NCI-H2196 (cell line): ENCODE results near the gene ANKRD55.
A peak's percentile ranks its signal among the peaks of the same experiment; 100 is the strongest.
"Not testable (repeated sequence)": the region's sequence is repeated elsewhere in the genome, so short reads cannot be mapped to it uniquely, and the experiment has no call there.

Experiments
- DNase-seq: peaks from one replicate; lab custom pipeline; 2025; ENCODE audit not compliant: unreplicated experiment; lab: John Stamatoyannopoulos, UW

The ANKRD55 gene

GRCh38 chr5:56233230-56233629 lies at the start of gene ANKRD55:
ANKRD55 (minus strand) TSS chr5:56233330; CDS start chr5:56232913, 417 bp downstream.
- peak; percentile 2 for DNase-seq

DNA sequence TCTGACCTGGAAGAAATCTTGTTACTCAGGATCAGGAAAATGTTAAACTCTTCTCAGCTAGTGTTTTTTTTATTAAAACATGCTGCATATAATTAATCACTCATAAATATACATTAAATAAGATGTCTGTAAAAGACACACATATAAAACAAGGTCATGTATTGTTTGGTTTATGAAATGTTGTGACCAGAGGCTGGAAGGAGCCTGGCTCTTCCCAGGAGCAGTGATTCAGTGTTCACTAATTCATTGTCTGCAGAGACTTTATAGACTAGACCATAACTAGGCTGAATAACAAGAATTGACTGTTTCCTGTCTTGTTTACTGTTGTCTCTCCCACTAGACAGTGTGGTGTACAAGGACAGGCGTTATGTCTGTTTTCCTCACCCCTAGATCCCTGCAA lies 49.1 kb upstream of the ANKRD55 start:
- no peak for DNase-seq

GRCh38 chr5:56281489-56282165 lies 48.5 kb upstream of the ANKRD55 start:
- no peak for DNase-seq

DNA sequence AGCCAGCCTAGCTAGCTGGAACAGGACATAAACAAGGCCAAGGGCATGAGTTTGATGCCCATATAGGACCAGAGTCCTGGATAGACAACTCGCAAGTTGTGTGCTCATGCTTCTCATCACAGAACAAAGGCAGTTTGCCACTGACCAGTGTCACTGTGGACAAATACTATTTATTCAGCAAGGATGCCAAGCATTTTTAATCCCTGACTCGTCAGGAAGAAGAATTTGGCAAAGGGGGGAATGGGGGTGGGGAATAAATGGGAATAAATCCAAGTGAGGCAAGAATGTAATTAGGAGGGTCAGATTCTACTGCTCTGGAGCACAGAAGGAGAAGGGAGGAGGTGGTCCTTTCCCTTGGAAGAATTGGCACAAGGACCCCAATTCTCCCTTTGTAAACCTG lies 46.8 kb upstream of the ANKRD55 start:
- no peak for DNase-seq

GRCh38 chr5:56279291-56279690 lies 46.2 kb upstream of the ANKRD55 start:
- DNase-seq: no peak

DNA sequence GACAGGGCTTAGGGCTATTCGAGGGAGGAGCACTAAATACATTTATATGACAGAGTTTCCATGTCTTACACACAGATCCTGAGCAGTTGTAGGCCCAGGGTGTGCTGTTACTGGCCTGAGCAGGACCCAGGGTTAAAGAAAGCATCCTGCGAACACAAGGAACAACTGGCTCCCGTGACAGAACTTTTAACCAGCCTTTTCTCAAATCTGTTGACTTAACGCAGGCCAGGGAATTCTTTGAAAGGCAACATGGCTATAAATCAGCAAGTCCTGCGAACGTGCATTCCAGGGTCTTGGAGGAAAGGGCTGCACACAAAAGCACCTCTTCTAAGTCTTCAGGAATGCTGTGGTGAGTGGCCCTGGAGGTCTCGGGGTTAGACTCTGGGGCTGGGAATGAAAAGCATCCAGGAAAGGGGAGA lies 45.2 kb upstream of the ANKRD55 start:
- no peak for DNase-seq

GRCh38 chr5:56277573-56277972 lies 44.4 kb upstream of the ANKRD55 start:
- DNase-seq: no peak

- no peak for DNase-seq
These were observed 40.3 kb upstream of the ANKRD55 start for GRCh38 chr5:56273376-56273955.

- DNase-seq: no peak
These were observed 39.6 kb upstream of the ANKRD55 start for GRCh38 chr5:56272765-56273164.

DNA sequence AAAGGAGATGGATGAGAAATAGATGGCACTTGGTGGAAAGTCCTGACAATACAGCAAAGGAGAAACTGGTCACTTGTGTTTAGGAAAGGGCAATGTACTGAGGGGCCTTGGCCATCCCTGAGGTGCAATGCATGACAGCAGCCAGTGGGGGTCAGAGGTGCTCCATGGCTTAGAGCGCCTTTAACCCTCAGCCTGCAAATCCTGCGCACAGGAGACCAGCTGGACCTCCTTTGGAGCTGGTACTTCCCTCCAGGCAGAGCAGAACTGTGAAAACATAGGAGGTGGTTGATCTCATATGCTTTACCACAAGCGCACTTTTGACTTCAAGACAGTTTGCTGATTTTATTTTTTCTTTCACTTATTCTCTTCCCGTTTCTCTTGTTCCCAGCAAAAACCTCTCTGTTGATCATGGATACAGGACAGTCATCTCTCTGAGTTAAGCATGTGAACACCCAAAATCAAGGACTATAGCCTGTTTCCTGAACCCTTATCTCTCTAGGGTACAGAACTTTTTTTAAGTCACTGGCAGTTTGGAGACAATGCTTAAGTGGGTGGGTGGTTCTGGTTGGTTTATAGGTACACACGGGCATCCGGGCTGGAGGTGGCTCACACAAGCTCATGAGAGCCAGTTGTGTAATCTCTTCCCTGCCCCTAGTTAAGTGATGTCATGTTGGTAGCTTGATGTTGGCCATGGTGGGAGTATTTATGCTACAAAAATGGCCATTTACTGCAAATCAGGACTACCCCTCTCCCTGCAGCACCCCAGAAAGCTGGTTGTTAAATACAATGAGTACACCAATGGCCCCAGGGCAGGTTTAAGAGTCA lies 37.6 kb upstream of the ANKRD55 start:
- DNase-seq: peak; percentile 46

- DNase-seq: no peak
These were observed 36.9 kb upstream of the ANKRD55 start for GRCh38 chr5:56270058-56270457.

GRCh38 chr5:56269216-56269927 lies 36.2 kb upstream of the ANKRD55 start:
- peak; percentile 26 for DNase-seq

- DNase-seq: not testable (repeated sequence)
These were observed 35.6 kb upstream of the ANKRD55 start for GRCh38 chr5:56268707-56269106.

DNA sequence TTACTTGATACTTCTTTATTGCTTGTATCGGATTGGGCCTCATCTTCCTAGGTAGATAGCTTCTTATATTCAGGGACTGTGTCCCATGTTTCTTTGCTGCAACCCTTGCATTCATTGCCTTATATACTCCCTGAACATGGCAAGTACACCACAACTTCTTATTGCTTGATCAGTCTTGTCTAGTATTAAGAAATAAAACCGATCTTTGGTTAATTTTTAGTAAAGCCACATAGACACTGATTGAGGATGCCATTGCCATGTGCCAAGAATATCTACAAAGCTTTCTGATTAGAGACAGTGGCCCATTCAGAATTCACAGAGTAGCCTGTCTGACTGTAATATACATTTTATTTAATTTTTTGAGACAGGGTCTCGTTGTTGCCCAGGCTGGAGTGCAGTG lies 34.7 kb upstream of the ANKRD55 start:
- no peak for DNase-seq

DNA sequence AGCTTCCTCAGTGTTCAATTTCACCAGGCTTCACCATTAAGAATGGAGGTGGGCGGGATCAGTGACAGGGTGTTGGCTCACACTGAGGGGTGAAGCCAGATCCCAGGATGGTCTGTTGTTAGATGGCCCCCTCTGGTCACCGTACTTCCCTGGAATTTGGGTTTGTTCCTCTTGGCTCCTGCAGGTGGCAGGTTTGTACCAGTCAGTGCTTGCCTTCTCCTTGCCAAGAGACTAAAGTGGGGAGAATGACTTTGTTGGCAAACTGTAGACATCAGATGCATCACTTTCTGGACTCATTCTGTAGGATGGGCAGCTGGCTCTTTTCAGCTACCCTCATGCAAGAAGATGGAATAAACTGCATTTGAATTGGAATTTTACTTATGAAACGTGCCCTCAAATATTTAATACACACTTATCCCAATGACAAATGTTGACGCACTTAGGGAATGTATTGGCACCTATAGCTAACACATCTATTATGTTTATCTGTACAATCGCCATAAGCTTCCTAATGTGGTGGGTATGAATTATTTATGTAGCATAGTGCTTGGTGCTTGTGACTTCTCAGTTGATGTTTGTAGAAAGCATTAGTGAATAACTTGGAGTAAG lies 31.4 kb upstream of the ANKRD55 start:
- DNase-seq: no peak

DNA sequence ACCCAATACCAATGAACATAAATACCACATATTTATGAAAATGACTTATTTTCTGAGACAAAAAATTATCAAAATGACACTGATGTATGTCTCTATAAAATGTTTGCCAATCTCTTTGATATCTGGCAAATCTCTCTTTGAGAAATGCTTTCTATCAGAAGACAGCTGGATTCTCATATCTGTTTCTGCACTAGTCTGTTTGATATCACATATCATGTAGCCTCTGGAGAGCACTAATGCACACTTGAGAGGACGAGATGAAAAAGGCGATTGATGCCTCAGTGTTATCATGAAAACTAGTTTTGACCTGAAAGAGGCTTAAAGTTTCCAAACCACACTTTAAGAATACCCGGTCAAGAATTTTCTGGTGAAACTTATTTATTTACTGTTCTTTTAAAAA lies 29.1 kb upstream of the ANKRD55 start:
- DNase-seq: no peak

DNA sequence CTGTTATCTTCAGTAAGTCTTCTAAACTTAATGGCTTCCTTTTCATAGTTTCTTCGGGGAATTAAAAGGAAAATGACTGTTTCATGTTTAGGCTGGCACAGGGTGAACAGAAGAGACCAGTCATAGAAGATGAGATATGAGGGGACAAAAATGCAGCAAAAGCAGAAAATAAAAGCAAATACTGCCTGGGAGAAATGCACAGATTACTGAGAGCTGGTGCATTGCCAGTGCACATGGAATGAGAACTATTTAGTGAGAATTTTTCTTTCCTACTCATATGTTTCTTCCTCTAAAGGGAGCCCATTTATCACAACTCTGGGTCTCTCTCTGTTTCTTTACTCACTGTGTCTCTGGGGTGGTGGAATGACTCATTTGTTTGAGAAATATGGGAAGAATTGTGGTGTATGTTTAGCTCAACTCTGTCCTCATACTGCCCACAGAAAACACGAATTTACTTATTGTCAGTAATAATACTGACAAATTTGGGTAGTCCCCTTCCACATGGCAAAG lies 25.9 kb upstream of the ANKRD55 start:
- DNase-seq: no peak

DNA sequence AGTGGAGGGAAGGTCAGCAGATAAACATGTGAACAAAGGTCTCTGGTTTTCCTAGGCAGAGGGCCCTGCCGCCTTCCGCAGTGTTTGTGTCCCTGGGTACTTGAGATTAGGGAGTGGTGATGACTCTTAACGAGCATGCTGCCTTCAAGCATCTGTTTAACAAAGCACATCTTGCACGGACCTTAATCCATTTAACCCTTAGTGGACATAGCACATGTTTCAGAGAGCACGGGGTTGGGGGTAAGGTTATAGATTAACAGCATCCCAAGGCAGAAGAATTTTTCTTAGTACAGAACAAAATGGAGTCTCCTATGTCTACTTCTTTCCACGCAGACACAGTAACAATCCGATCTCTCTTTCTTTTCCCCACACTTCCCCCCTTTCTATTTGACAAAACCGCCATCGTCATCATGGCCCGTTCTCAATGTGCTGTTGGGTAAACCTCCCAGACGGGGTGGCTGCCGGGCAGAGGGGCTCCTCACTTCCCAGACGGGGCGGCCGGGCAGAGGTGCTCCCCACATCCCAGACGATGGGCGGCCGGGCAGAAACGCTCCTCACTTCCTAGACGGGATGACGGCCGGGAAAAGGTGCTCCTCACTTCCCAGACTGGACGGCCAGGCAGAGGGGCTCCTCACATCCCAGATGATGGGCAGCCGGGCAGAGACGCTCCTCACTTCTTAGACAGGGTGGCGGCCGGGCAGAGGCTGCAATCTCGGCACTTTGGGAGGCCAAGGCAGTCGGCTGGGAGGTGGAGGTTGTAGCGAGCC lies 24.8 kb upstream of the ANKRD55 start:
- not testable (repeated sequence) for DNase-seq

- DNase-seq: no peak
These were observed 23.9 kb upstream of the ANKRD55 start for GRCh38 chr5:56257010-56257409.

- no peak for DNase-seq
These were observed 22.4 kb upstream of the ANKRD55 start for GRCh38 chr5:56255502-56255901.
